Heart left ventricle (tissue), 16 donors: Measurements from ENCODE around the gene RABL6. TPM values are rescaled to one million over a fixed set of nuclear protein-coding genes. Genes with fewer than 3 reads are reported as not detected.
"Not testable (repeated sequence)": the region's sequence is repeated elsewhere in the genome, so short reads cannot be mapped to it uniquely, and the experiment has no call there.

Experiments used
- ATAC-seq, 4 donors: fragments of 200-7000 bp; cut with Tn5 transposase; one replicate each; pipeline ENCODE4 v1.9.1; 2020 to 2022; ENCODE audit warnings: moderate library complexity in 4 of 4, mild to moderate bottlenecking in 3 of 4, moderate number of reproducible peaks in 1 of 4
- DNase-seq, 5 donors: peaks; one replicate each; pipeline ENCODE4 v3.0.0-alpha.2; 2020
- H3K27ac ChIP-seq, 12 donors: fragments of 200-600 bp; sonication (generic) in 4 of 12; one replicate each; pipeline versions ENCODE4 v1.5.0 to v1.8.0; 2016 to 2022; ENCODE audit warnings: mild to moderate bottlenecking in 2 of 12
- H3K27me3 ChIP-seq, 9 donors: fragments of 200-600 bp; sonication (generic) in 2 of 9; one replicate each; pipeline versions ENCODE4 v1.5.1 to v1.8.0; 2016 to 2022; ENCODE audit warnings: mild to moderate bottlenecking in 3 of 9
- H3K36me3 ChIP-seq, 9 donors: fragments of 200-600 bp; sonication (generic) in 2 of 9; one replicate each; pipeline versions ENCODE4 v1.5.0 to v1.8.0; 2018 to 2022; ENCODE audit warnings: mild to moderate bottlenecking in 2 of 9
- H3K4me1 ChIP-seq, 12 donors: fragments of 200-600 bp; sonication (generic) in 4 of 12; one replicate each; pipeline versions ENCODE4 v1.5.0 to v1.8.0; 2016 to 2022; ENCODE audit warnings: mild to moderate bottlenecking in 3 of 12
- H3K4me3 ChIP-seq, 12 donors: fragments of 200-600 bp; sonication (generic) in 4 of 12; one replicate each; pipeline versions ENCODE4 v1.5.0 to v1.8.0; 2017 to 2022; ENCODE audit warnings: mild to moderate bottlenecking in 9 of 12, moderate library complexity in 4 of 12
- H3K9me3 ChIP-seq, 12 donors: fragments of 200-600 bp; sonication (generic) in 4 of 12; one replicate each; pipeline versions ENCODE4 v1.5.0 to v1.8.0; 2016 to 2022; ENCODE audit warnings: mild to moderate bottlenecking in 1 of 12
- POLR2A ChIP-seq, 2 donors: fragments of 450-650 bp; IDR thresholded peaks; one replicate each; pipeline ENCODE4 v1.6.1; 2017; ENCODE audit warnings: antibody characterized with exemption in 2 of 2, mild to moderate bottlenecking in 2 of 2, moderate library complexity in 2 of 2
- WGBS, 4 donors: extraction: QIAGEN DNeasy Blood & Tissue Kit in 2 of 4; methylation state at CpG; one replicate each; pipeline versions ENCODE4 v1.1.5 to v1.1.7; 2013 to 2018; 5-methylcytosine and 5-hydroxymethylcytosine counted together
- intact Hi-C, 10 donors: fragments of 100-400 bp; cut with DNase I; formaldehyde crosslinking; loops; one replicate each; pipeline versions ENCODE4 v1.11.1 to v1.14.2; 2022
- polyA plus RNA-seq, 2 donors: library from polyadenylated mRNA; stranded (reverse); fragments of 200-250 nt; gene quantifications; one replicate each; pipeline ENCODE4 v1.2.3, GENCODE V29; 2013
- total RNA-seq, 9 donors: library from RNA; depleted of rRNA in 2 of 9; stranded (reverse); fragments of >200 nt in 2 of 9; fragmentation: NEBNext Ultra II Directional in 3 of 9; extraction: Animal tissue kit (Norgen Biotek cat#: 25700) in 3 of 9; gene quantifications; one replicate each; pipeline versions ENCODE4 v1.1.0 to v1.2.4, GENCODE V29; 2016 to 2023
- TF ChIP-seq, protein P1 (sequence below), 12 donors: fragments of 200-600 bp; sonication (generic) in 4 of 12; IDR thresholded peaks; one replicate each; pipeline versions ENCODE4 v1.5.0 to v1.8.0; 2018 to 2022; ENCODE audit warnings: antibody characterized with exemption in 12 of 12, mild to moderate bottlenecking in 5 of 12
- donor health status: ischemic (EF 13 %, LVEDD 7.1; RV severe dilation, severe dysfunction).
- donor health status: healthy with polysubstance abuse.
- donor health status: DM: no; HTN: yes; CAD: no.
- donor health status: DM: no; HTN: no; CAD: no.
- donor health status: ischemic (EF 25% LVEDD 6.9; RV normal size, moderate dysfunction).
- donor health status: ischemic (EF 25% LVEDD 5.7; RV mildly dilated, moderate dysfunction).
- donor health status: healthy.
- donor health status: DM: yes; HTN: yes; CAD: no.
- donor health status: ischemic (EF 35%, LVEDD 5.7; RV mildly dilated, moderate dysfunction).
- donor health status: nonischemic (EF 11% LVEDD 7.7; RV severe dilation, severe dysfunction).
- donor health status: DM: yes; HTN: yes; CAD: no.
- donor health status: PGD.
- donor health status: ischemic (EF 29% LVEDD 5.4; RV normal size, mild dysfunction).
- donor health status: nonischemic (EF 23%, LVEDD 6.1; RV moderate dilation, normal function).

The RABL6 gene
- total and polyA plus RNA-seq, 11 donors = 59.4 to 90.8 (median 71.6) TPM

DNA sequence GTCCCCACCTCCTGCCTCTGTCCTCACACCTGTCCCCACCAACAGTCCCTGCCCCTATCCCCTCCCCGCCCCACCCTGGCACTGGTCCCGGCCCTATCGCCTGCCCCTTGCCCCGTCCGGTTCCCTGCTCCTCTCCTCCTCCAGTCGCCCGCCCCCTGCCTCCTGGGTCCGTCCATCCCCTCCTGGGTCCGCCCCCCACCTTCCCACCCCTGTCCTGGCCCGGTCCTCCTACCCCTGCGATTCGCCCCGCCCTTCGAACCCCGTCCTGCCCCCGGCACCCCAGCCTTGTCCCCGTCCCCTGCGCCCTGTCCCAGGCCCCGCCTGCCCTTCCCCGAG, 58.0 kb downstream of the RABL6 start:
- WGBS, 4 donors = 0 to 3% (median 2%) methylated on average over 11 to 20 of the region's 20 CpGs
- intact Hi-C loops = loop anchor here in 5 of 10 donors (1.0 to 10.0 kb wide), 5 partner anchors 17 to 79 kb away; partner anchors contain the start of genes FBXW5 (in 4 of the 5) and PHPT1 (in 1 of the 5)
- TF ChIP-seq, protein P1, sequence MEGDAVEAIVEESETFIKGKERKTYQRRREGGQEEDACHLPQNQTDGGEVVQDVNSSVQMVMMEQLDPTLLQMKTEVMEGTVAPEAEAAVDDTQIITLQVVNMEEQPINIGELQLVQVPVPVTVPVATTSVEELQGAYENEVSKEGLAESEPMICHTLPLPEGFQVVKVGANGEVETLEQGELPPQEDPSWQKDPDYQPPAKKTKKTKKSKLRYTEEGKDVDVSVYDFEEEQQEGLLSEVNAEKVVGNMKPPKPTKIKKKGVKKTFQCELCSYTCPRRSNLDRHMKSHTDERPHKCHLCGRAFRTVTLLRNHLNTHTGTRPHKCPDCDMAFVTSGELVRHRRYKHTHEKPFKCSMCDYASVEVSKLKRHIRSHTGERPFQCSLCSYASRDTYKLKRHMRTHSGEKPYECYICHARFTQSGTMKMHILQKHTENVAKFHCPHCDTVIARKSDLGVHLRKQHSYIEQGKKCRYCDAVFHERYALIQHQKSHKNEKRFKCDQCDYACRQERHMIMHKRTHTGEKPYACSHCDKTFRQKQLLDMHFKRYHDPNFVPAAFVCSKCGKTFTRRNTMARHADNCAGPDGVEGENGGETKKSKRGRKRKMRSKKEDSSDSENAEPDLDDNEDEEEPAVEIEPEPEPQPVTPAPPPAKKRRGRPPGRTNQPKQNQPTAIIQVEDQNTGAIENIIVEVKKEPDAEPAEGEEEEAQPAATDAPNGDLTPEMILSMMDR (IDR thresholded peaks at IDR 0.05) = no peak
- no peak for TF ChIP-seq POLR2A (IDR thresholded peaks at IDR 0.05)
- Histone ChIP-seq H3K4me1 (peaks cover 0 to 27% (median 19%) of the 10 kb centered on the region in 12 donors), H3K4me3 (peak overlapping the region; percentile 41 to 97 (median 82)), H3K27me3 (no peaks in the 10 kb centered on the region), H3K36me3 (peaks cover 0 to 41% (median 32%) of the 10 kb centered on the region in 9 donors), H3K9me3 (no peaks in the 10 kb centered on the region), H3K27ac (peak overlapping the region in 11 of 12 donors; percentile 76 to 96 (median 90))
- DNase-seq = peak in 3 of 5 donors; percentile 25 to 49 (median 43)
- ATAC-seq = peak in 2 of 4 donors; percentile 36 to 43

GRCh38 chr9:136866898-136867421, 59.2 kb downstream of the RABL6 start:
- H3K36me3 ChIP-seq = peaks cover 0 to 29% (median 20%) of the 10 kb centered on the region in 9 donors
- not testable (repeated sequence) for H3K27me3 ChIP-seq, ATAC-seq, H3K9me3 ChIP-seq
- intact Hi-C loops = loop anchor here in 5 of 10 donors (1.0 to 10.0 kb wide), 5 partner anchors 18 to 77 kb away; partner anchors contain the start of genes FBXW5 (in 4 of the 5) and PHPT1 (in 1 of the 5)
- peak overlapping the region; percentile 50 to 97 (median 82) for H3K4me3 ChIP-seq
- peak overlapping the region; percentile 40 to 96 (median 86) for H3K27ac ChIP-seq
- peak in 1 of 5 donors; percentile 9 for DNase-seq
- WGBS, 4 donors = 81 to 84% (median 82%) methylated on average over 29 of the region's 29 CpGs
- peaks cover 0 to 27% (median 19%) of the 10 kb centered on the region in 12 donors for H3K4me1 ChIP-seq

DNA sequence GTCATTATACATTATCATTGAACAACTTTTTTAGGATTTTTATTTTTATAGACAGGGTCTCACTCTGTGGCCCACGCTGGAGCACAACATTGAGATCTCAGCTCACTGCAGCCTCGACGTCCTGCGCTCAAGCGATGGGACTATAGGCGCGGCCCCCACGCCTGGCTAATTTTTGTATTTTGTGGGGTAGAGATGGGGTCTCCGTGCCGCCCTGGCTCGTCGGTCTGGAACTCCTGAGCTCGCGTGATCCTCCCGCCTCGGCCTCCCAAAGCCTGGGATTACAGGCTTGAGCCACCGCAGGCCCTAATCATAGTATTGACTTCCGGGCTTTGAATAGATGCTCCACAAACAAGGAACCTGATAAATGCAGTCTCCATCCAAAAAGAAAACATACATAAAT, 59.7 kb downstream of the RABL6 start:
- ATAC-seq (no peak), DNase-seq (no peak)
- intact Hi-C loops = loop anchor here in 5 of 10 donors (2.0 to 10.0 kb wide), 4 partner anchors 19 to 75 kb away; partner anchors contain the start of genes FBXW5 (in 3 of the 5) and PHPT1 (in 1 of the 5)
- Histone ChIP-seq H3K27ac (no peak overlapping the region), H3K4me1 (peaks cover 0 to 27% (median 19%) of the 10 kb centered on the region in 12 donors), H3K4me3 (peak overlapping the region in 3 of 12 donors; percentile 78 to 88 (median 82)), H3K36me3 (peaks cover 0 to 24% (median 15%) of the 10 kb centered on the region in 9 donors), H3K27me3 (no peaks in the 10 kb centered on the region), H3K9me3 (peaks cover 0 to 1% (median 0%) of the 10 kb centered on the region in 12 donors)
- TF ChIP-seq POLR2A (IDR thresholded peaks at IDR 0.05) = no peak
- TF ChIP-seq, protein P1 (IDR thresholded peaks at IDR 0.05) = no peak
- WGBS, 4 donors = 96 to 98% (median 98%) methylated on average over 18 of the region's 18 CpGs

DNA sequence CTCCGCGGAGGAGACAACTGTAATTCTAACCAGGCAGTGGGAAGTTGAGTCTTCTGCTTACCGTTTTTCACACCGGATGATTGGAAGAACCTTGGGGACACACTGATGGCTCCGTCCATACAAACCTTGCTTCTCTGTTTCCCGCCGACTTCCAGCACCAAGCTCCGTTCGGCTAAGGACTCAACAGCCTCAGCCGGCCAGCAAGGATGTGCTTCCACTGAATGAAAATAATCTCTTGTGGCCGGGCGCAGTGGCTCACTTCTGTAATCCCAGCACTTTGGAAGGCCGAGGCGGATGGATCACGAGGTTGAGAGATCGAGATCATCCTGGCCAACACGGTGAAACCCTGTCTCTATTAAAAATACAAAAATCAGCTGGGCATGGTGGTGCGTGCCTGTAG, 60.2 kb downstream of the RABL6 start:
- Histone ChIP-seq H3K4me1 (peaks cover 0 to 27% (median 19%) of the 10 kb centered on the region in 12 donors), H3K27ac (no peak overlapping the region), H3K9me3 (peaks cover 0 to 6% (median 0%) of the 10 kb centered on the region in 12 donors), H3K27me3 (no peaks in the 10 kb centered on the region), H3K36me3 (peaks cover 0 to 19% (median 10%) of the 10 kb centered on the region in 9 donors), H3K4me3 (peak overlapping the region in 1 of 12 donors; percentile 78)
- DNase-seq (no peak), ATAC-seq (no peak)
- no peak for TF ChIP-seq POLR2A (IDR thresholded peaks at IDR 0.05)
- TF ChIP-seq, protein P1 (IDR thresholded peaks at IDR 0.05) = no peak
- intact Hi-C loops = loop anchor here in 5 of 10 donors (2.0 to 10.0 kb wide), 4 partner anchors 19 to 74 kb away; partner anchors contain the start of genes FBXW5 (in 3 of the 5) and PHPT1 (in 1 of the 5)
- WGBS, 4 donors = 97 to 98% (median 98%) methylated on average over 18 of the region's 18 CpGs
